K562 (cell line): ENCODE results near the gene NDC1. TPM values are rescaled to one million over a fixed set of nuclear protein-coding genes. Genes with fewer than 3 reads are reported as not detected.

Source experiments
- ARID2 ChIP-seq: fragments of 450-650 bp; IDR thresholded peaks from 2 replicates; pipeline ENCODE4 v1.6.1; 2017; ENCODE audit warnings: antibody characterized with exemption, mild to moderate bottlenecking
- NFIC ChIP-seq: fragments of 450-650 bp; IDR thresholded peaks from 2 replicates; pipeline ENCODE4 v1.6.1; 2017; ENCODE audit warnings: mild to moderate bottlenecking, inconsistent platforms
- TBP ChIP-seq: optimal IDR thresholded peaks from 2 replicates; pipeline ENCODE3; 2011; ENCODE audit warnings: low read depth, low read length, improper control_type of control experiment
- YY1 ChIP-seq, 3 experiments: IDR thresholded peaks; 2 replicates each; pipeline ENCODE4 v1.6.1; 2011; ENCODE audit warnings: low read length in 2 of 3, mild to moderate bottlenecking in 2 of 3, moderate library complexity in 2 of 3, borderline replicate concordance in 1 of 3, control low read depth in 1 of 3, low read depth in 1 of 3; ENCODE audit not compliant: insufficient read depth in 3 of 3, insufficient replicate concordance in 2 of 3, control insufficient read depth in 1 of 3, insufficient read length in 1 of 3; ENCODE audit errors: extremely low read depth in 1 of 3
- polyA plus RNA-seq, 8 experiments: library from polyadenylated mRNA; depleted of rRNA in 4 of 8; stranded (reverse) in 5 of 8; unstranded in 3 of 8; fragments of >200 nt; fragmentation: Nextera tagmentation in 2 of 8; fragmentation: Illumina TruSeq in 1 of 8; extraction: Ambion mirVana in 2 of 8; extraction: Trizol in 1 of 8; gene quantifications; 2 replicates each; pipeline versions ENCODE4 v1.2.1 to v1.2.3, GENCODE V29; 2011 to 2014; ENCODE audit warnings: inconsistent platforms in 1 of 8, missing spikeins in 1 of 8
- total RNA-seq, 7 experiments: library from RNA; depleted of rRNA in 6 of 7; stranded (reverse); fragments of >200 nt in 6 of 7; fragmentation: Illumina TruSeq in 2 of 7; extraction: Trizol in 2 of 7; gene quantifications; 2 replicates each; pipeline versions ENCODE4 v1.2.1 to v1.2.3, GENCODE V29; 2011 to 2021; ENCODE audit warnings: low replicate concordance in 1 of 7
- TF ChIP-seq, protein P1 (sequence below), 2 experiments: fragments of 450-650 bp in 1 of 2; sonication (generic) in 1 of 2; formaldehyde crosslinking in 1 of 2; IDR thresholded peaks; 2 replicates each; pipeline versions ENCODE4 v1.7.1 to v1.9.0; 2016 to 2022; ENCODE audit warnings: inconsistent platforms in 1 of 2, mild to moderate bottlenecking in 1 of 2, missing genetic modification reagents in 1 of 2
- TF ChIP-seq, protein P2 (sequence below), 3 experiments: IDR thresholded peaks in 2 of 3; conservative IDR thresholded peaks in 1 of 3; 2 replicates each; pipeline ENCODE4 v1.5.1; 2011 to 2012; ENCODE audit warnings: low read length in 3 of 3, mild to moderate bottlenecking in 3 of 3, control low read depth in 2 of 3, improper control_type of control experiment in 1 of 3, inconsistent platforms in 1 of 3, low read depth in 1 of 3, mixed read lengths in 1 of 3, moderate library complexity in 1 of 3; ENCODE audit not compliant: insufficient read depth in 2 of 3
- TF ChIP-seq, protein P3 (sequence below): IDR thresholded peaks from 2 replicates; pipeline ENCODE4 v1.6.1; 2011; ENCODE audit not compliant: insufficient read length; ENCODE audit errors: extremely low read depth
- TF ChIP-seq, protein P4 (sequence below): IDR thresholded peaks from 2 replicates; pipeline ENCODE4 v1.6.1; 2011; ENCODE audit warnings: borderline replicate concordance, low read depth, mild to moderate bottlenecking, moderate library complexity, low read length; ENCODE audit not compliant: insufficient read depth, poor library complexity, severe bottlenecking
- TF ChIP-seq, protein P5 (sequence below): fragments of 450-650 bp; formaldehyde crosslinking; IDR thresholded peaks from 2 replicates; pipeline ENCODE4 v1.4.0; 2020; ENCODE audit warnings: mild to moderate bottlenecking, moderate library complexity

Gene NDC1
- total and polyA plus RNA-seq, 9 of the 15 experiments (the other 6 are each of a cell fraction or from before 2014, with no cell fraction given): 26.9 to 102 (median 64.5) TPM

DNA sequence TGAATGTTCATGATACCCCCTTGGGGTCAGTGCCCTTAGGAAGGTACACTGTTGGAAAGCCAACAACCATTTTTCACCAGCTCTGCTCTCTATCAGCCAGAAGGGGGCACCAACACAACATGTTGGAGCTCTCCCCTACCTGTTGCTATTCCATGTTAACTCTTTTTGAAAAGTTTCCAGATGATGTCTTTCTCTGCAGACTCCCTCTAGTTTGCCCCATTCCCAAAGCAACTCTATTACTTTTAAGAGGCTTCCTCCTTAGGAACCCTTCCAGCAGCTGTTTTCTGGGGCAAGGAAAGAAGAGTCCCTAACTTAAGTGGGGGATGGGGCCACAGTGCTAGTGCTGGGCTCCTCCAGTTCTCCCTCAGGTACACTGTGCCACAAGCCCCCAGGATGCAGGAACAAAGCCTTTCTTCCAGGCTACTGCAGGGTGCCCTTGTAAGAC is 22.9 kb upstream of the NDC1 start (continued):
- TF ChIP-seq, protein P1, sequence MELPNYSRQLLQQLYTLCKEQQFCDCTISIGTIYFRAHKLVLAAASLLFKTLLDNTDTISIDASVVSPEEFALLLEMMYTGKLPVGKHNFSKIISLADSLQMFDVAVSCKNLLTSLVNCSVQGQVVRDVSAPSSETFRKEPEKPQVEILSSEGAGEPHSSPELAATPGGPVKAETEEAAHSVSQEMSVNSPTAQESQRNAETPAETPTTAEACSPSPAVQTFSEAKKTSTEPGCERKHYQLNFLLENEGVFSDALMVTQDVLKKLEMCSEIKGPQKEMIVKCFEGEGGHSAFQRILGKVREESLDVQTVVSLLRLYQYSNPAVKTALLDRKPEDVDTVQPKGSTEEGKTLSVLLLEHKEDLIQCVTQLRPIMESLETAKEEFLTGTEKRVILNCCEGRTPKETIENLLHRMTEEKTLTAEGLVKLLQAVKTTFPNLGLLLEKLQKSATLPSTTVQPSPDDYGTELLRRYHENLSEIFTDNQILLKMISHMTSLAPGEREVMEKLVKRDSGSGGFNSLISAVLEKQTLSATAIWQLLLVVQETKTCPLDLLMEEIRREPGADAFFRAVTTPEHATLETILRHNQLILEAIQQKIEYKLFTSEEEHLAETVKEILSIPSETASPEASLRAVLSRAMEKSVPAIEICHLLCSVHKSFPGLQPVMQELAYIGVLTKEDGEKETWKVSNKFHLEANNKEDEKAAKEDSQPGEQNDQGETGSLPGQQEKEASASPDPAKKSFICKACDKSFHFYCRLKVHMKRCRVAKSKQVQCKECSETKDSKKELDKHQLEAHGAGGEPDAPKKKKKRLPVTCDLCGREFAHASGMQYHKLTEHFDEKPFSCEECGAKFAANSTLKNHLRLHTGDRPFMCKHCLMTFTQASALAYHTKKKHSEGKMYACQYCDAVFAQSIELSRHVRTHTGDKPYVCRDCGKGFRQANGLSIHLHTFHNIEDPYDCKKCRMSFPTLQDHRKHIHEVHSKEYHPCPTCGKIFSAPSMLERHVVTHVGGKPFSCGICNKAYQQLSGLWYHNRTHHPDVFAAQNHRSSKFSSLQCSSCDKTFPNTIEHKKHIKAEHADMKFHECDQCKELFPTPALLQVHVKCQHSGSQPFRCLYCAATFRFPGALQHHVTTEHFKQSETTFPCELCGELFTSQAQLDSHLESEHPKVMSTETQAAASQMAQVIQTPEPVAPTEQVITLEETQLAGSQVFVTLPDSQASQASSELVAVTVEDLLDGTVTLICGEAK (IDR thresholded peaks at IDR 0.05): no peak
- TF ChIP-seq, protein P1 (CRISPR knock-in tag; IDR thresholded peaks at IDR 0.05): no peak
- TF ChIP-seq, protein P2, sequence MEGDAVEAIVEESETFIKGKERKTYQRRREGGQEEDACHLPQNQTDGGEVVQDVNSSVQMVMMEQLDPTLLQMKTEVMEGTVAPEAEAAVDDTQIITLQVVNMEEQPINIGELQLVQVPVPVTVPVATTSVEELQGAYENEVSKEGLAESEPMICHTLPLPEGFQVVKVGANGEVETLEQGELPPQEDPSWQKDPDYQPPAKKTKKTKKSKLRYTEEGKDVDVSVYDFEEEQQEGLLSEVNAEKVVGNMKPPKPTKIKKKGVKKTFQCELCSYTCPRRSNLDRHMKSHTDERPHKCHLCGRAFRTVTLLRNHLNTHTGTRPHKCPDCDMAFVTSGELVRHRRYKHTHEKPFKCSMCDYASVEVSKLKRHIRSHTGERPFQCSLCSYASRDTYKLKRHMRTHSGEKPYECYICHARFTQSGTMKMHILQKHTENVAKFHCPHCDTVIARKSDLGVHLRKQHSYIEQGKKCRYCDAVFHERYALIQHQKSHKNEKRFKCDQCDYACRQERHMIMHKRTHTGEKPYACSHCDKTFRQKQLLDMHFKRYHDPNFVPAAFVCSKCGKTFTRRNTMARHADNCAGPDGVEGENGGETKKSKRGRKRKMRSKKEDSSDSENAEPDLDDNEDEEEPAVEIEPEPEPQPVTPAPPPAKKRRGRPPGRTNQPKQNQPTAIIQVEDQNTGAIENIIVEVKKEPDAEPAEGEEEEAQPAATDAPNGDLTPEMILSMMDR (IDR thresholded peaks at IDR 0.05 in 2 of 3, conservative IDR thresholded peaks at IDR 0.05 in 1 of 3; ENCODE audit: insufficient read depth in 2 of 3, low read depth in 1 of 3, low read length in 3 of 3): peak; percentile 87 to 95 (median 91)
- TF ChIP-seq, protein P3, sequence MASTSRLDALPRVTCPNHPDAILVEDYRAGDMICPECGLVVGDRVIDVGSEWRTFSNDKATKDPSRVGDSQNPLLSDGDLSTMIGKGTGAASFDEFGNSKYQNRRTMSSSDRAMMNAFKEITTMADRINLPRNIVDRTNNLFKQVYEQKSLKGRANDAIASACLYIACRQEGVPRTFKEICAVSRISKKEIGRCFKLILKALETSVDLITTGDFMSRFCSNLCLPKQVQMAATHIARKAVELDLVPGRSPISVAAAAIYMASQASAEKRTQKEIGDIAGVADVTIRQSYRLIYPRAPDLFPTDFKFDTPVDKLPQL: no peak
- TF ChIP-seq ARID2: peak; percentile 63; the same call in 1 of the 2 replicates
- peak; percentile 33 for TF ChIP-seq TBP
- peak; percentile 13; the same call in 1 of the 2 replicates for TF ChIP-seq NFIC
- TF ChIP-seq, protein P4, sequence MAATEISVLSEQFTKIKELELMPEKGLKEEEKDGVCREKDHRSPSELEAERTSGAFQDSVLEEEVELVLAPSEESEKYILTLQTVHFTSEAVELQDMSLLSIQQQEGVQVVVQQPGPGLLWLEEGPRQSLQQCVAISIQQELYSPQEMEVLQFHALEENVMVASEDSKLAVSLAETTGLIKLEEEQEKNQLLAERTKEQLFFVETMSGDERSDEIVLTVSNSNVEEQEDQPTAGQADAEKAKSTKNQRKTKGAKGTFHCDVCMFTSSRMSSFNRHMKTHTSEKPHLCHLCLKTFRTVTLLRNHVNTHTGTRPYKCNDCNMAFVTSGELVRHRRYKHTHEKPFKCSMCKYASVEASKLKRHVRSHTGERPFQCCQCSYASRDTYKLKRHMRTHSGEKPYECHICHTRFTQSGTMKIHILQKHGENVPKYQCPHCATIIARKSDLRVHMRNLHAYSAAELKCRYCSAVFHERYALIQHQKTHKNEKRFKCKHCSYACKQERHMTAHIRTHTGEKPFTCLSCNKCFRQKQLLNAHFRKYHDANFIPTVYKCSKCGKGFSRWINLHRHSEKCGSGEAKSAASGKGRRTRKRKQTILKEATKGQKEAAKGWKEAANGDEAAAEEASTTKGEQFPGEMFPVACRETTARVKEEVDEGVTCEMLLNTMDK: peak; percentile 32
- peak in 1 of 3 experiments; percentile 16 for TF ChIP-seq YY1 (IDR thresholded peaks at IDR 0.05; ENCODE audit: borderline replicate concordance in 1 of 3, control insufficient read depth in 1 of 3, extremely low read depth in 1 of 3, insufficient read depth in 3 of 3, insufficient read length in 1 of 3, insufficient replicate concordance in 2 of 3, low read depth in 1 of 3, low read length in 2 of 3)
- TF ChIP-seq, protein P5, sequence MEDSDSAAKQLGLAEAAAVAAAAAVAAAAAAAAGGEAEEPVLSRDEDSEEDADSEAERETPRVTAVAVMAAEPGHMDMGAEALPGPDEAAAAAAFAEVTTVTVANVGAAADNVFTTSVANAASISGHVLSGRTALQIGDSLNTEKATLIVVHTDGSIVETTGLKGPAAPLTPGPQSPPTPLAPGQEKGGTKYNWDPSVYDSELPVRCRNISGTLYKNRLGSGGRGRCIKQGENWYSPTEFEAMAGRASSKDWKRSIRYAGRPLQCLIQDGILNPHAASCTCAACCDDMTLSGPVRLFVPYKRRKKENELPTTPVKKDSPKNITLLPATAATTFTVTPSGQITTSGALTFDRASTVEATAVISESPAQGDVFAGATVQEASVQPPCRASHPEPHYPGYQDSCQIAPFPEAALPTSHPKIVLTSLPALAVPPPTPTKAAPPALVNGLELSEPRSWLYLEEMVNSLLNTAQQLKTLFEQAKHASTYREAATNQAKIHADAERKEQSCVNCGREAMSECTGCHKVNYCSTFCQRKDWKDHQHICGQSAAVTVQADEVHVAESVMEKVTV: peak; percentile 84
